ENCODE results near the gene MAD2L1BP.
"Not testable (repeated sequence)": the region's sequence is repeated elsewhere in the genome, so short reads cannot be mapped to it uniquely, and the experiment has no call there.

Gene MAD2L1BP, protein sequence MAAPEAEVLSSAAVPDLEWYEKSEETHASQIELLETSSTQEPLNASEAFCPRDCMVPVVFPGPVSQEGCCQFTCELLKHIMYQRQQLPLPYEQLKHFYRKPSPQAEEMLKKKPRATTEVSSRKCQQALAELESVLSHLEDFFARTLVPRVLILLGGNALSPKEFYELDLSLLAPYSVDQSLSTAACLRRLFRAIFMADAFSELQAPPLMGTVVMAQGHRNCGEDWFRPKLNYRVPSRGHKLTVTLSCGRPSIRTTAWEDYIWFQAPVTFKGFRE

DNA sequence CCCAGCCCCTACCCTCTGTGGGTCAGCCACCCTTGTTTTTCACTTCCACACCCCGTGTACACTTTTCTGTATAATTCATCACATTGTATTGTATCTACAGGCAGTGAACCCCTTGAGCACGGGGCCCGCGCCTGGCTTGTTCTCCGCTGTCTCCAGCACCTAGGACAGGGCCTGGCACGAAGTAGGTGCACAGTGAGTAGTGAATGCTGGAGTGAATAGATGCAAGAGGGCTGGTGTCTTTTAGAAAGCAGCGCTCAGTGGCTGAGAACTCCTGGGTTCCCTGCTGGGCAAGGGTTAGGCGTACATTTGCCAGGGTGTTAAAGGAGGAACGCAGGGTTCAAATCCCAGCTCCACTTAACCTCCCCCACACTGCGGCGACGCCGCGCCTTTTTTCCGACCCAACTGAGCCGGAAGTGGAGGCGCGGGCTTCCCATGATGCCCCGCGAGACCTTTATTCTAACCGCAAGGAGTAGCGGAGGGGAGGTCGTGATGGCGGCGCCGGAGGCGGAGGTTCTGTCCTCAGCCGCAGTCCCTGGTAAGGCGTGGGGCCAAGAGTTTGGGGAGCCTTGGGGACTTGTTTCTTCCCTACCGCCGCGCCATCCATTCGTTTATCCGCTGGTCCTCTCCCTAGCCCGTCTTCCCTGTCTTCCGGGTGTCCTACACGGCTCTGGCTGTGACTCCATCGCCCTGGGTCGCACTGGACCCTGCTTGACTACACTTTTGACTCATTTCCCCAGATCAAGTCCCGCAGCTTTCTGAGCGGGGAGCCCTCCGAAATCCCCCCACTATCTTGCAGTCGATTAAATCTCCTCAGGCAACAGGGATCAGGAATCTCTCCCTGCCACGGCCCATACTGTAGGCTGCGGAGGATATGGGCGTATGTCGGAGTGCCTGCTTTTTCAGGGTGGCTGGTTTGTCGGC lies at the start of gene MAD2L1BP:
TSS of gene MAD2L1BP (plus strand) at position 454 of the 921 bp plus-strand sequence. CDS start at position 490, 36 bp downstream.
- DNase-seq (ENCODE audit: low spot score), result peak; percentile 86

DNA sequence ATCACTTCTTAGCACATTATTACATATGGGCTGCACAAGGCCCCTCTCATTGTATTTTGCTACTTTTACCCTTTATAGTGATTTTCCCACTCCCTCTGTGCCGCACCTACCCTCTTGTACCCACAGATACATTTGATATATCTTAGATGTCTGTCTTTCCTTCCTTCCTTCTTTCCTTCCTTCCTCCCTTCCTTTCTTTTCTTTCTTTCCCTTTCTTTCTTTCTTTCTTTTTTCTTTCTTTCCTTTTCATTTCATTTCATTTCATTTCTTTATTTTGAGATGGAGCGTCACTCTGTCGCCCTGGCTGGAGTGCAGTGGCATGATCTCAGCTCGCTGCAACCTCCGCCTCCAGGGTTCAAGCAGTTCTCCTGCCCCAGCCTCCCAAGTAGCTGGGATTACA lies 47.4 kb upstream of the MAD2L1BP start:
- DNase-seq (ENCODE audit: low spot score), result no peak

DNA sequence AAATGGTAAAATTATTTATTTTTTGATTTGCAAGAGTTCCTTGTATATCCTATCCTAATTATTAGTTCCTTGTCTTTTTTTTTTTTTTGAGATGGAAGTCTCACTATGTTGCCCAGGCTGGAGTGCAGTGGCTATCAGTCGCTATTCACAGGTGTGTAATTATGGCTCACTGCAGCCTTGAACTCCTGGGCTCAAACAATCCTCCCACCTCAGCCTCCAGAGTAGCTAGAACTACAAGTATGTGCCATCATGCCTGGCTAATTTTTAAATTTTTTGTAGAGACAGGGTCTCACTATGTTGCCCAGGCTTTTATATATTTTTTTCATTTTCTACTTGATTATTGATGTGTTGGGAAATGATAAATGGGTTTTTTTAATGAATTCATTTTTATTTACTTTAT lies 46.1 kb upstream of the MAD2L1BP start:
- not testable (repeated sequence) for DNase-seq (ENCODE audit: low spot score)

DNA sequence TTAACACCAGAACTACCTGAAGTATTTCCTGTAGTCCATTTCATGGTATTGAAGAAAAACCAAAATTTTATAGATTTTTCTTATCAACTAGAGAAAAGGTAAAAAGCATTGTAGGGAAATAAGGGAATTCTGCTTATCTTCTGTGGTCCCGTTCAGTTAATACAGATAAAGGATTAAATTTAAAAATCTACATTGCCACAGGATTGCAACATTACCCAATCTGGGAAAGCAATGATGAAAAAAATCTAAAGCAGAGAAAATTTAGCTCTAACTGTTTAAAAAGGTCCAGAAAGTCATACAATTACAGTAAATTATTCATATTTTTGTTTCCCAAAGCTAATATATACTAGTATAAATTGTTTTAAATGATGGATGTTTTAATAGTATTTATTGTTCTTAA lies 41.7 kb upstream of the MAD2L1BP start:
- DNase-seq (ENCODE audit: low spot score), result no peak

DNA sequence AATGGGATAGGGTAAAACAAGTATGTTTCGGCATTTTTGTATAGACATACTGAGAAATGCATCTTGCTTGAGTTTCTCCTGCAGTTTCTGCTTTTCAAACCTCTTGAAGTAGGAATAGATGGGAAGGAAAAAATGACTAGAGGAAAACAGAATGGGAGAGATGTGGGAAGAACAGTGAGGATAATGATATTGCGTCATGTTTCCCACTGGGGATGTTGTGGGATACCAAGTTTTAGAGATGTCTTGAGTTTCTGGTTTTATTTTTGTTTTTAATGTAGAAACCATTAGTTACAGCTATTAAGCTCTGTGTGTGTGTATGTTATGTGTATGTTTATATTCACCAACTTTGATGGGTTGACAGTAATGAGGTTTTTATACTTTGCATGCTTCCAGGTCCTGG lies 35.0 kb upstream of the MAD2L1BP start:
- no peak for DNase-seq (ENCODE audit: low spot score)

DNA sequence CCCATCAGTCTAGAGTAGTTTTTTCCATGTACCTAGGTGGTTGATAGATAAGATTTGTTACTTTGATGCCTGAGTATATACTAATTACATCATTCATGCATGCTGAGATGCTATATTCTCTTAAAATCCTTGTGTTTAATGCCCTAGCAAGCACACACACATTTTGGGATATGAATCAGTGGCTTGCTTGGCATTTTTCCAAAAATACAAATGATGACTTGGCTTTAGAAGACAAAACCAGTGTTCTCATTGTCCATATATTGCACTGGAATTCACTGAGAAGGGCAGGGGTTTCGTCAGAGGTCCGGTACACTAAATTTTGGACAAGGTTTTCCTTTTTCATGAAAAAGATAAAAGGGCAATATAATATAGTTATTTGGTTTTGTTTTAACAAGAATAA lies 31.5 kb upstream of the MAD2L1BP start:
- no peak for DNase-seq (ENCODE audit: low spot score)

DNA sequence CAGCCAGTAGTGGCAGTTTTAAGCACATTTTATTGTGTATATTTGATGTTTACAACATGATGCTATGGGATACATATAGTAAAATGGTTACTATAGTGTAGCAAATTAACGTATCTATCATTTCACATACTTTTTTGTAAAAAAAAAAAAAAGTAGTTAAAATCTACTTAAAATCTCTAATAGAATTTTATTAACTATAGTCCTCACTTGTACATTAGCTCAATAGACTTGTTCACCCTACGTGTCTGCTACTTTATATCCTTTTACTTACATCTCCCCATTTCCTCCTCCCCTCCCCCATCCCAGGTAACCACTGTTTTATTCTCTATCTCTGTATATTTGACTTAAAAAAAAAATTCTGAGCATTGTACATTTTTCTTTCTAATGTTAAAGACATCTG lies 29.6 kb upstream of the MAD2L1BP start:
- no peak for DNase-seq (ENCODE audit: low spot score)

DNA sequence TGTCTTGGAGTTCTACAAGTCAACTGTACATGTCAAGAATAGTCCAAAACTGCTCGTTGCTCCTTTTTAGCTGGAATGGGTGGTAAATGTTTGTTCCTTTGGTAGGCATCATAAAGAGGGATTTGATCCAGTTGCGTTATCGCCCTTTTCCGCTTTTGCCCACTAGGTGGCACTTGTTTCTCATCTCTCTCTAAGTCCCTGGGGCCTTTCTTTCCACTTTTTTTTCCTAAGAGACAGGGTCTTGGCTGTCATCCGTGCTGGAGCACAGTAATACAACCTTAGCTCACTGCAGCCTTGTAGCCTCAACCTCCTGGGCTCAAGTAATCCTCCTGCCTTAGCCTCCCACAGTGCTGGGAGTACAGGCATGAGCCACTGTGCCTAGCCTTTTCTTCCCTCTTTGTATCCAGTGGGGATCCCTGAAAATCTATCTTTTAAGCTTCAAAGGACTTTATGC lies 27.3 kb upstream of the MAD2L1BP start:
- DNase-seq (ENCODE audit: low spot score), result peak; percentile 70

DNA sequence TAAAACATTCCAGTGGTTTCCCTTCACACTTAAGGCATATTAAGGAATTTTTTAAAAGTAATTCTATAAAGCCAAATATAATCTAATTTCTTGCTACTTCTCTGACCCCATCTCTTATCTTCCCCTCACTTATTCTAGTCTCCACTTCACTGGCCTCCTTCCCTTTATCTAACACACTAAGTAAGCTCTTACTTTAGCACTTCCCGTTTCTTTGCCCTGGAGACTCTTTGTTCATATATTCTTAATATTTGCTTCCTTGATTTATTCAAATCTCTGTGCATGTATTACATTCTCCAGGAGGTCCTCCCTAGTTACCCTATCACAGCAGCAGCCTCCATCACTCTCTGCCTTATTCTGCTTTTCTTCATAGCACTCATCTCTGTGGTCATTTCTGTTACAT lies 26.8 kb upstream of the MAD2L1BP start:
- no peak for DNase-seq (ENCODE audit: low spot score)

DNA sequence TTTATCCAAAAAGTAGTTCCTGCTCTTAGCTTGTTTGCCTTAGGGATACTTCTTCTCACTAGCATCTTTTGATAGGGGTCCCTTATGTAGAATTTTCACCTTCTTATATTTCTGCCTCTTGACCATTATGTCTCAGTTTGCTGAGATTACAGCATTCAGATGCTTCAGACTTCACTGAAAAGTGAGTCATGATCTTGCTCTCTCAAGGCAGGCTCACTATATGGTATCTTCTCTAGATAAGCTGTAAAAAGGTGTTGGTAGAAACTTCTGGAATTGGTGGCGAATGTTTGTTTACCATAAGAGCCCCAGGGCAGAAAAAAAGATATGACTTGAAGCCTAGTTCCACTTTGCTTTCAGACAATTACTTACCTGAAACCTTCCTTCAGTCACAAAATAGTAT lies 26.2 kb upstream of the MAD2L1BP start:
- DNase-seq (ENCODE audit: low spot score), result no peak

DNA sequence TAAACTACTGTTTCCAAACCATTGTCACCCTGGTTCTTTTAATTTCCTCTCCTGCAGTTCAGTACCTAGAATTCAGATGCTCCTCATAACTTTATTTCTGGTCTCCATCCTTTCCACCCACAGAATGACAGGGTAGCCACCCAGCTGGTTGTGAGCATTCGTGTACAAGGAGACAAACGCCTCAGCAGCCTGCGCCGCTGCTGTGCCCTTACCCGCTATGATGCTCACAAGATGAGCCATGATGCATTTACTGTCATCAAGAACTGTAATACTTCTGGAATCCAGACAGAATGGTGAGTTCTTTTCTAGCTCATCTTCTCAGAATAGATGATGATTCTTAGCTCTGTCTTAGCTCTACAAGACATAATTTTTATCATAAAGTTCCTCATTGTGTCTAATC lies 25.2 kb upstream of the MAD2L1BP start:
- DNase-seq (ENCODE audit: low spot score), result no peak

DNA sequence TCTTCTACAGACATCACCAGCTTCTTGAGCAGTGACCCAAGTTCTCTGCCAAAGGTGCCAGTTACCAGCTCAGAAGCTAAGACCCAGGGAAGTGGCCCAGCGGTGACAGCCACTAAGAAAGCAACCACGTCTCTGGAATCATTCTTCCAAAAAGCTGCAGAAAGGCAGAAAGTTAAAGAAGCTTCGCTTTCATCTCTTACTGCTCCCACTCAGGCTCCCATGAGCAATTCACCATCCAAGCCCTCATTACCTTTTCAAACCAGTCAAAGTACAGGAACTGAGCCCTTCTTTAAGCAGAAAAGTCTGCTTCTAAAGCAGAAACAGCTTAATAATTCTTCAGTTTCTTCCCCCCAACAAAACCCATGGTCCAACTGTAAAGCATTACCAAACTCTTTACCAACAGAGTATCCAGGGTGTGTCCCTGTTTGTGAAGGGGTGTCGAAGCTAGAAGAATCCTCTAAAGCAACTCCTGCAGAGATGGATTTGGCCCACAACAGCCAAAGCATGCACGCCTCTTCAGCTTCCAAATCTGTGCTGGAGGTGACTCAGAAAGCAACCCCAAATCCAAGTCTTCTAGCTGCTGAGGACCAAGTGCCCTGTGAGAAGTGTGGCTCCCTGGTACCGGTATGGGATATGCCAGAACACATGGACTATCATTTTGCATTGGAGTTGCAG lies 21.8 kb upstream of the MAD2L1BP start:
- peak; percentile 17 for DNase-seq (ENCODE audit: low spot score)

DNA sequence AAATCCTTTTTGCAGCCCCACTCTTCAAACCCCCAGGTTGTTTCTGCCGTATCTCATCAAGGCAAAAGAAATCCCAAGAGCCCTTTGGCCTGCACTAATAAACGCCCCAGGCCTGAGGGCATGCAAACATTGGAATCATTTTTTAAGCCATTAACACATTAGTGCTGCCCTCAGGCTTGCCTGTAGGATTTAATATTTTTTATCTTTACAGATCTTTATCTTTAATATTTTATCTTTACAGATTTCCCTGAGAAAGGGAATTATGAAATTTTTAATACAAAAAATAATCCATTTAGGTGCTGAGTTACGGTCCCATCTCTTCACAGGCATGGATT lies 21.3 kb upstream of the MAD2L1BP start:
- no peak for DNase-seq (ENCODE audit: low spot score)

DNA sequence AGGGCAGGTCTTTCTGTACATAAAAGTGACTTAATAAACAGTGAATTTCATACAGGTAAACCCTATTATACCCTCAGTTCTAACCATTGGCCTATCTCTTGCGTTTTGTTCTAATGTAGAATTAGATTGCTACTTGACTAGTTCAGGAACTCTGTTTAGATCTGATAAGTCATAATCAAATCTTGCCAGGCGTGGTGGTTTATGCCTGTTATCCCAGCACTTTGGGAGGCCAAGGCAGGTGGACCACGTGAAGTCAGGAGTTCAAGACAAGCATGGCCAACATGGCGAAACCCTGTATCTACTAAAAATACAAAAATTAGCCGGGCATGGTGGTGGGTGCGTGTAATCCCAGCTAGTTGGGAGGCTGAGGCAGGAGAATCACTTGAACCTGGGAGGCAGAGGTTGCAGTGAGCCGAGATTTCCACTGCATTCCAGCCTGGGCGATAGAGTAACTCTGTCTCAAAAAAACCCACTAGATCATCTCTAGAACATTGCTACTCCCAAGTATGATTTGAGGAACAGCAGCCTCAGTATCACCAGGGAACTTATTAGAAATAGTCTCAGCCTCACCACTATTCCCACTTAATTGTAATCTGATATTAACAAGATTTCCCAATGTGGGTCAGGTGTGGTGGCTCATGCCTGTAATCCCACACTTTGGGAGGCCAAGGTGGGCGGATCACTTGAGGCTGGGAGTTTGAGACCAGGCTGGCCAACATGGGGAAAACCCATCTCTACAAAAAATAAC lies 18.7 kb upstream of the MAD2L1BP start:
- DNase-seq (ENCODE audit: low spot score), result no peak

DNA sequence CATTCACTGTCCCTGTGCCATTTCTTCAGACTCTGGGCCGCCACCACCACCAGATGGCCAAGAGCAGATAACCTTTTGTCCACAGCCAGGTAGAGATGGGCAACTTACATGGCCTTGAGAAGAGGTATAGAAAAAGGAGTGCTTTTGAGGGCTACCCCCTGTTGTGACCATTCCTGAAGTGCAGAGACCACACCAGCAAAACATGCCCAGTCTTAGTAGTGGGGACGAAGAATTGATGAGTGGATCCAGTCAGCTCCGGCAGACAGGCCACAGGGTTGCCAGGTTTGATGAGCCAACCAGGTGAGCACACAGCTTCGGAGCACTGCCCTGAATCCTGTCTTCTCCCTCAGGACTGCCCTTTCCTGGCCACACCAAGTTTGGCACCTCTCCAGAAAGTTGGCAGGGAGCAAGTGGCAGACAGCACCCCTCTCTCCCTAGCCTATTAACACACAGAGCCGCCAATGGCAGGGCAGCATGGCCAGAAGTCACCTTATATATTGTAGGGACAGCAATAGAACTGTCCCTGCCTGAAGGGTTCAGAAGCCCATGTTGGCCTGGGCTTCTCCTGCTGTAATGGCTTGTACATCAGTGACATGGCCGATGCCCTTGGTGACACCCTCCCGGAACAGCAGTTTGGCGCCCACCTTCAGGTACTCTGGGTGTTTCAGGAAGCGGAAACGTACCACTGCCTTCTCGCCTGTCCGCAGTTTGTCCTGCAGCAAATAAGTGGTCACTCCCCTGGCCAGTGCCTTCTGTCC lies 14.4 kb upstream of the MAD2L1BP start:
- no peak for DNase-seq (ENCODE audit: low spot score)

DNA sequence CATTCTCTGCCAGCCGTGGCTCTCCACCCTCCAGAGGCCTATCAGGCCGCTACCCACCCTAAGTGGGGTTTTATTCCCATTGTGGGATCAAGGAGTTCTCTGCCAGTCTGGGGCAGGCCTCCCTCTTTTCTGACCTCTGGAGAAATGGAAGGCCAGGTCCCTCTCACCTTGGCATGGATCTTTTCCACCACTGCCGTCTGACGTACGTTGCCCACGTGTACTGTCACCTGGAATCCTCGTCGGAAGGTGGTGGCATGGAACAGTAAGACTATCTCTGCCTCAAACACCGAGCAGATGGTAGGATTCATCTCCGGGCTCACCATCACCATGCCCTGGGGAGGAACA lies 13.8 kb upstream of the MAD2L1BP start:
- no peak for DNase-seq (ENCODE audit: low spot score)

DNA sequence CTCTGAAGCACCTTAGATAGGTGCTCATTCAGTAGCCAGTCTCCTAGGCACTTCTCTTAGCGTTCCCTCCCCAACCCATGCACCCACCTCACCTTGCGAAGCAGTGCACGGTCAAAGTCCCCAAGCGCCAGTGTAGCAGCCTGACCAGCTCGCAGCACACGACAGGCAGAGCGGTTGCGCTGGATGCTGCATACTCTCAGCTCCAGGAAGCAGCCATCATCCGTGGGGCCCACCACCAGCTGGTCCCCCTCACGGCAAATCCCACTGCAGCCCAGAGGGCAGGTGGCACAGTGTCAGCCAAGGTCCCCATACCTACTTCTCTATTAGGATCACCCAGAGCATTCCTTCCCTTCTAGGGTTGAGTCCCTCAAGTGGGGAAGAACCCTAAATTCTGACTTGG lies 13.1 kb upstream of the MAD2L1BP start:
- DNase-seq (ENCODE audit: low spot score), result no peak

DNA sequence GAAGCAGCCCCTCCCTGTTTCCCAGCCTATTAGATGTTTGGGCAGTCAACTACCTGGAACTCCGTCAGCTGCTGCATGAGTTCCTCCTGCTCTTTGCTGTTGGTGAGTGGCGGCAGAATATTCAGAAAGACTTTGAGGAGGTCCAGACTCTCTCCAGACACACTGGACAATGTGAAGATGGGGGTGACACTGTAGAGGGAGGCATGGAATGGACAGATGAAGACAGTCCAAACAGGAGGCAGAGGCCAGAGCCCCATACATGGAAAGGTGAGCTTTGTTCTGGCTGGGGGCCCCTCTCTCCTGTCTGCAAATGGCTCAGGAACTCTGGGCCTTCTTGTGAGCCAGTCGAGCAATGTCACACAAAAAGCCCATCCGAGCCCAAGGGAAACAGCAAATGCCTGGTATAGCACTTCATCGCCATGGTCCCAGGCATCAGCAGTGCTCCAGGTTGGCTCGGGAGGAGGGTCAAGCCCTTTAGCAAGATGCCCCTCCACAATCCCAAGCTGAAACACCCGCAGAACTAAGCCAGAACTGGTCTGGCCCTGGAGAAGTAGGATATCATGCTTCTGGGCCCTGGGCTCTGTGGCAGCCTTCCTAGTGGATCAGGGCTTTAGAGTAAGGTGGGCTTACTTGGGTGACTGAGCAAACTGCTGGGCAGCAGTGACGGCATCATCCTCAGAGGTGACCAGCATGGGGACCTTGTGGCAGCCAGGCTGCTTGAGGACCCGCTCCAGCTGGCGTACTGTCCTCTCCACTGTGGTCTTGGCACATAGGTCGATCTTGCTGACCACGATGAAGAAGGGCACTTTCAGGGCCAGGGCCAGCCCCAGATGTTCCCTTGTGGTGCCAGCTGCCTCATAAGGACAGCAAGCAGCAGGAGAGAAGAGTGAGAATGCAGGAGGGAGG lies 11.5 kb upstream of the MAD2L1BP start:
- no peak for DNase-seq (ENCODE audit: low spot score)

DNA sequence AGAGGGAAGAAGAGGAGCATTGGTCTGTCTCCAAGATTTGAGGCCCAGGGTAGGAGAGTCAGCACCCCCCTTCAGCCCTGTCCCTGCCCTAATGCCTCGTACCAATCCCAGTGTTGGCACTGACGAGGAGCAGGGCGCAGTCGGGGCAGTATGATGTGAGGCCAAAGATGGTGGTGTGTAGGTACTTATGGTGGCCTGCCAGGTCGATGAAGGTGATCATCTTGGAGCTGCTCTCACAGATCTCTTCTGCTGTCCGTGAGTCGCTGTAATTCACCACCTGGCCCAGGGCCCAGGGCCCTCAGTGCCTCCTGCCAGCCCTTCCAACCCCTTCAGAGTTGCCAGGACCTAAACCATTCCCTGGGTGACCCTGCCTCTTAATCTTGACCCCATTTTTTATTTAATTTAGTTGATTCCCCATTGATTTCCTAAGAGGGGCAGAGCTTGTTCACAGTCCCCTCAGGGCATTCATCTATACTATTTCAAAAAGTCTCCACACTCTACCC lies 10.8 kb upstream of the MAD2L1BP start:
- no peak for DNase-seq (ENCODE audit: low spot score)

DNA sequence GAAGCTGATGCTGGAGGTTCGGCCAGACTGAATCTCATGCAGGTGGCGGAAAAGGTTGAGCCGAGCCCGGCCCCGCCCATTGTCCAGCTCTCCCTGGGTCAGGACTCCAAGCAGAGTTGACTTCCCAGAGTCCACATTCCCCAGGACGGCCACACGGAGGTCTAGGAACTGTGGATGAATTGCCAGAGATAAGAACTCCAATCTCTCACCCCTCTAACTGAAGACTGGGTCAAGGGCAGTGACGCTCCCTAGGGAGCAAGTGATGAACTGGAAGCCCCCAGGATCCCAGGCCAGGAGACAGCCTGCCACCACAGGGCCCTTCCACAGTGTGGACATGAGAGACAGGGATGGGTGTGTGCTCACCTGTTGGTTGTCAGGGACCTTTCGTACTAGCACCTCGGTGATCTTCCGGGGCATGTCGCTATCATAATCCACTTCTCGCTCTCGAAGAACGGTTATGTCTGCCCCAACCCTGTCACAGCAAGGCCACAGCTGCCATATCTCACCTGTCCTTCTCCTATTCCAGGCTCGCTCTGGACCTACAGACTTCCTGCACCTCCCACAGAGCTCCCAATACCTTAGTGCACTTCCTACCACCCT lies 10.1 kb upstream of the MAD2L1BP start:
- DNase-seq (ENCODE audit: low spot score), result no peak
